ENCODE data around the gene SPOCK1.

Gene SPOCK1

DNA sequence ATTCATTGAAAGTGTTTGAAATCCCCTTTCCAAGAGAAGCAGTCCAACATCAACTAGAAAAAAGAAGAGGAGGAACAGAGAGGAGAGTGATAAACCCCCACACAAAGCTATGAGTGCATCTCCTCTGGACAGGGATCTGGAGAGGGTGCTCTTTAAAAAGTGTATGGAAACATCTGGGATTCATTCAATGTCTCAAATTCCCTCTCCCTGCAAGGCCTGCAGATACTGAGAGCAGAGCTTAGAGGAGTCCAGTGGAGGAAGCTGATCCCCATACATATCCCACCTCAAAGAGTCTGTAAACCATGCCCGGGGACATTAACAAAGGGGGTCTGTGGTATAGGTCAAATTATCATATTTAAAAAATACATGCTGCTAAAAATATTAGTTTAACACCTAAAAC, 2.2 kb downstream of the SPOCK1 start:
- in situ Hi-C loops (cut with MboI; ENCODE audit: low sequenced_read_pairs): no loop called here

DNA sequence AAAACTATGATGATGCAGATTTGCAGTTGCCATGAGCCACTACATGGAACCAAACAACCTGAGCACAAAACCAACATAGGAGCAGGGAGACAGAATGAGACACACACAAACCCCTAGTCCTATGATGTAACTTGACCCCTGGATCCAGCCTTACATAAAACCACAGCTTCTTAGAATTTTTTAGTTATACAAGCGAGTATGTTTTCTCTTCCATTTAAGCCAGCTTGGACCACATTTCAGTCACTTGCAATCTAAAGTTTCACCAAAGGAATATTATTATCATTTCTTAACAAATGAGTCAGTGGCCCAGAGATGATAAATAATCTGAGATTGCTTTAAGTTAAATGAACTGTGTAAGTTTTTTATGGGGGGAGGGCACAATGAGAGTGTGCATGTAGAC, 6.8 kb downstream of the SPOCK1 start:
- in situ Hi-C loops (cut with MboI; ENCODE audit: low sequenced_read_pairs): no loop called here

GRCh38 chr5:137491121-137491520, 8.0 kb downstream of the SPOCK1 start:
- in situ Hi-C loops (cut with MboI; ENCODE audit: low sequenced_read_pairs): no loop called here

- in situ Hi-C loops (cut with MboI; ENCODE audit: low sequenced_read_pairs): no loop called here
Measured at GRCh38 chr5:137490591-137490990, 8.5 kb downstream of the SPOCK1 start.

- in situ Hi-C loops (cut with MboI; ENCODE audit: low sequenced_read_pairs): no loop called here
Measured at GRCh38 chr5:137488974-137489373, 10.2 kb downstream of the SPOCK1 start.

GRCh38 chr5:137488516-137488915, 10.6 kb downstream of the SPOCK1 start:
- in situ Hi-C loops (cut with MboI; ENCODE audit: low sequenced_read_pairs): no loop called here

DNA sequence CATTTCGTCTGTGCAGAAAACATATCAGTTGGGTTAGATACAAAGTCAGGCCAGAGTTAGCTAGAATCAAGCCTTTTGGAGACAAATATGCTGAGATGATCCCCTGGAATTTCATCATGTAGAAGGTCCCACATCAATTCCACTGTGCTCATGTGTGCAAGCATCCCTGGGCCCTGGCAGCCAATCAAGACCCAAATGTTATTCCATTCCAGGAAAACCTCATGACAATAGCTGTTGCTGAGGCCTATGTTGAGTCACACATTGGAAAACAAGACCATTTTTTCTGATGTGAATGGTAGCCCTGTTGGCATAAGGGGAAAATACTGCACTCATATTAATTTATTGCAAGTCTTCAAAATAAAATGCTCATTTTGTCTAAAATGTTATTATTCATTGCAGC, 11.5 kb downstream of the SPOCK1 start:
- in situ Hi-C loops (cut with MboI; ENCODE audit: low sequenced_read_pairs): no loop called here

- in situ Hi-C loops (cut with MboI; ENCODE audit: low sequenced_read_pairs): no loop called here
Measured at GRCh38 chr5:137486707-137487106, 12.4 kb downstream of the SPOCK1 start.

GRCh38 chr5:137481596-137481995, 17.5 kb downstream of the SPOCK1 start:
- in situ Hi-C loops (cut with MboI; ENCODE audit: low sequenced_read_pairs): no loop called here

DNA sequence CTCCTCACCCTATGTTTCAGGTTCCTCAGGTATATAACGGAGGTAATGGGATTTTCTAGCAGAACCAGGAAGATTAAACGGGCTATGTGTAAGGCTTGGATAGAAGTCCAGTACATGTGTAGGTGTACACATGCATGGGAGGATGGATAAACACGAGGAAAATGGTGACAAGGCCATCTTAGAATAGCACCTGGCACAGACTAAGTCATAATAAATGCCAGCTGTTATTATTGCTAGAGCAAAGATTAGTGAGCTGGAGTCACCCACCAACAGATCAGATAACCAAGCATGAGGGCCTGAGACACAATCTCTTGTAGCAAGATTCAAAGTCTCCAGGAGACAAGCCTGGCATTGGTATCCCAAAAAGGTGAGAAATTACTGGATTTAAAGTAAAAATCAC, 21.1 kb downstream of the SPOCK1 start:
- in situ Hi-C loops (cut with MboI; ENCODE audit: low sequenced_read_pairs): no loop called here

DNA sequence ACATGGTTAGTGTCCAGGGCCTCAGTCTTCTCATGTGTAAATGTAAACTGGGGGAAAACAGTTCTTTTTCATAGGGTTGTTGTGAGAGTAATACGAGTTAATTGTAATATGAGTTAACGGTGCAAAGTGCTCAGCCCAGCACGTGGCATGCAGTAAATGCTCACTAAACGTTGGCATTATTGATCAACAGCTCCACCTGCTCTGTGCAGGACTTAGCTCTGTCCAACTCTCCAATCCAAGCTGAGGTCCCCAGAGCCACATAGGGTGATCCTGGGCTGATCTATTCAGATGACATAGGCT, 28.3 kb downstream of the SPOCK1 start:
- in situ Hi-C loops (cut with MboI; ENCODE audit: low sequenced_read_pairs): no loop called here

DNA sequence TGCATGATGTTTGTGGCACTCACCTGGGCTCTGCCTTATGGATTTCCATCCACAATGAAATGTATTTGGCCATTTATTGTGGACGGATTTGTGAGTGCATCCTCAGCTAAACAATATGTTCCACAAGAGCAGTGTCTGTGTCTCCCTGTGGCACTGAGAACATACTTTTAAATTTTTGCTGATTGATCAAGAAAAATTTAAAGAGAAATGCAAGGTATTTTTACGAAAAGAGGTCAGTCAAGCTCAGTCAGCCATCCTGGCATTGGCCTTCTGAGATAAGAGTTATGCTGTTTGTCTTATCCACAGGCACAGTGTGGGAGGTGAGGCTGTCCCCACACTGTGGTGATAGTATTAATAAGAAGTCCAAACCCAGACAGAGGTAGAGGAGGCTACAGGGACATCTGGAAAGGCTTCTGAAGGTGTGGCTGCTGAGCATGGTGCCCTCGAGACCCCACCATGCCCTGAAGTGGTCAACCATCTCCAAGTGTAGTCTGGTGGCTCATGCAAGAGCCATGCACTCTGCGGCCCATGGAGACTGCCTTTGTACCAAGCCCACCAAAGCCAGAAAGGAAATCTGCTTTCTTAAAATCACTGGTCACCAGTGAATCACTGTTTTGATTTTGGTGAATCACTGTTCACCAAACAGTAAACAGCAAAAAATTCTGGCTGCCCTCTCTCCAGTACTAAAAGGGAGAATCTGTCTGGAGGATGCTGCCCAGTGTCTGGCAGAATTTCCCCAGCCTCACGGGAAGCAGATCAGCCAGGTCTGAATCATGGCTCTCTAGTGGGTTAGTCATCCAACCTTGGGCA, 28.8 kb downstream of the SPOCK1 start:
- in situ Hi-C loops (cut with MboI; ENCODE audit: low sequenced_read_pairs): no loop called here

DNA sequence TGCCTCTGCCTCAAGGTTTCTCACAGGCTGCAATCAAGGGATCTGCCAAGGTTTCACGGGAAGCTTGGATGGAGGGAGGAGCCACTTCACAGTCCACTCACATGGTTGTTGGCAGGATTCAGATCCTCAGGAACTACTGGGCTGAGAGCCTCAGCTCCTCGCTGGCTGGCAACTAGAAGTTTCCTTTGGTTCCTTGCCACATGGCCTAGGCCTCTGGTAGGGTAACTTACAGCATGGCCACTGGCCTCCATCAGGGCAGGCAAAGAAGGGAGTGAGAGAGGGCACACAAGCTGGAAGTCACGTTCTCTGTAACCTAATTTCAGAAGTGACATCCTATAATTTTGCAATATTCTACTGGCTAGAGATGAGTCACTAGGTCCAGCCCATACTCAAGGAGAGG, 32.2 kb downstream of the SPOCK1 start:
- in situ Hi-C loops (cut with MboI; ENCODE audit: low sequenced_read_pairs): no loop called here

GRCh38 chr5:137465930-137466329, 33.2 kb downstream of the SPOCK1 start:
- in situ Hi-C loops (cut with MboI; ENCODE audit: low sequenced_read_pairs): no loop called here

DNA sequence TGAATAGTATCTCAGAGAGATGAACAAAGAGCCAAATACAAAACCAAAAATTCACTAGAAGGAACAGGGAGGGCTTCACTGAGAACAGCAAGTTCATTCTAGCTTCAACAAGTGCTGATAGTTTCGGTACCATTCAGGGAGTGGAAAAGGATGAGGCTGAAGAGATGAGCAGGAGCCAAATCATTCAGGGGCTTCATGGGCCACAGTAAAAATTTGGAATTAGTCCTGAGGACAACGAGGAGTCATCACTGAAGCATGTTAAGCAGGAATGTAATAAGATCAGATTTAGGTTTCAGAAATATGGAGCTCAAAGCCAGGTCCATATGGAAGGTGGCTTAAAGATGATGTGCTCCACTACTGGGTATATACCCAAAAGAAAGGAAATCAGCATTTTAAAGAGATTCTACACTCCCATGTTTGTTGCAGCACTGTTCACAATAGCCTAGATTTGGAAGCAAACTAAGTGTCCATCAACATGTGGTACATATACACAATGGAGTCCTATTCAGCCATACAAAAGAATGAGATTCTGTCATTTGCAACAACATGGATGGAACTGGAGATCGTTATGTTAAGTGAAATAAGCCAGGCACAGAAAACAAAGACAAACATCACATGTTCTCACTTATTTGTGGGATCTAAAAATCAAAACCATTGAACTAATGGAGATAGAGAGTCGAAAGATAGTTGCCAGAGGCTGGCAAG, 36.2 kb downstream of the SPOCK1 start:
- in situ Hi-C loops (cut with MboI; ENCODE audit: low sequenced_read_pairs): no loop called here

GRCh38 chr5:137462265-137462590, 36.9 kb downstream of the SPOCK1 start:
- in situ Hi-C loops (cut with MboI; ENCODE audit: low sequenced_read_pairs): no loop called here

DNA sequence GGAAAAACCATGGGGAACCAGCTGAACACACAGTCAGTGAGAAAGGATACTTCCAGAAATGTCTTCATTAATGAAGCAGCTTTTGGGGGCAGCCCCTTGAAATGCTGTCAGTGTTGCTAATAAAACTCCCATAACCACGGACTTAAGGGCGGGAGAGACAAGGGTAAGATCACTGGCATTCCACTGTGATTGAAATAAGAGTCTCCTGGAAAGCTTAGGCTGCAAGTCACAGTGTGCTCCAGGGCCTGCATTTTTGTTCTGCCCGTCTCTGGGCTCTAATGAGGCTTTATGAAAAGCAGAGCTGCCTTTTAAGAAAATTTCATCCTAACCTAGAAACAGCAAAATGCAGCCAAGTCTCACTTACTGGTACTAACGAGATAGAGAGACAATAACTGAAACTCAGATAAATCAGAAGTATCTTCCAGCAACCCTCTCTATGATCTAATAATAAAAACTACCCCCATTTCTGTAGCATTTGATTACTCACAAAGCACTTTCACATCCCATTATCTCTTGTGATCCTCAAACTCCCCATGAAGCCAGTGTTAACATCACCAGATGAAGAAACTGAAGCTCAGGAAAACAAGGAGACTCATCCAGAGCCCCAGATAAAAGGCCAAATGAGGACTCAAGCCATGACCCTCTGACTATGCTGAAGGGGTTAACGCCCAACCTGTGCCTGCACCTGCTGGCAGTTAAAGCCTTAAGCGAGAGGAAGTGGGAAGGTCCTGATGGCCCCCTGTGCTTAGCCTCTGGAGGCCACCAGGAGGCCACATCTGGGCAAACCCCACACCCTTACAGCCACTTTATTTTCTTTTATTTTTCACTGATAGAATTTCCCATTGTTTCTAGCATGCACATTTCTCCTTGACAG, 37.5 kb downstream of the SPOCK1 start:
- in situ Hi-C loops (cut with MboI; ENCODE audit: low sequenced_read_pairs): no loop called here

- in situ Hi-C loops (cut with MboI; ENCODE audit: low sequenced_read_pairs): no loop called here
Measured at GRCh38 chr5:137454671-137455070, 44.5 kb downstream of the SPOCK1 start.

DNA sequence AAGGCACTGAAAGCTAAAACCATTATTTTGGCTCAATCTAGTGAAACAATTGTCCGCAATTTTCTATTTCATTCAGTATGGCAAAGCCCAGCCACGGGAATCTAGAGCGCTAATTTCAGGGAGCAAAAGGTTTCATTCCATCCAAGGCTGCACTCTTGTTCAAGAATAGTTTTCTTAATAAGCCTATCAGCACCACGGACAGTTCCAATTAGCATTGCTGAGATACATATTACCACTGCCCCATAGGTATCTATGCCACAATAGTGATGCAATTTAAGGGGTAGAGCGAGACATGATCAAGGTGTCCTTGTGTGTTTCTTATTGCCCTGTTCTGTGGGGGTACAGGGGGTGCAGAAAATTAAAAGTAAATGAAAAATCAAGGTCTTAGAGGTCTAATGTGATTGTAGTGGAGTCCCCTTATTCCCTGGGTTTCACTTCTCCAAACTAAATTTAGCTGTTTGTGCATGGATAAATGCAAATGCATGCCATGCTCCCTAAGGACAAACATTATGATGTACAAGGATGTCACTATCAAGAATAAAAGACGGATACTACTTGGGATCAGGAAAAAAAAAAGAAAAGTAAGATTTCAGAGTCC, 45.5 kb downstream of the SPOCK1 start:
- in situ Hi-C loops (cut with MboI; ENCODE audit: low sequenced_read_pairs): no loop called here

- in situ Hi-C loops (cut with MboI; ENCODE audit: low sequenced_read_pairs): no loop called here
Measured at GRCh38 chr5:137450759-137451158, 48.4 kb downstream of the SPOCK1 start.

DNA sequence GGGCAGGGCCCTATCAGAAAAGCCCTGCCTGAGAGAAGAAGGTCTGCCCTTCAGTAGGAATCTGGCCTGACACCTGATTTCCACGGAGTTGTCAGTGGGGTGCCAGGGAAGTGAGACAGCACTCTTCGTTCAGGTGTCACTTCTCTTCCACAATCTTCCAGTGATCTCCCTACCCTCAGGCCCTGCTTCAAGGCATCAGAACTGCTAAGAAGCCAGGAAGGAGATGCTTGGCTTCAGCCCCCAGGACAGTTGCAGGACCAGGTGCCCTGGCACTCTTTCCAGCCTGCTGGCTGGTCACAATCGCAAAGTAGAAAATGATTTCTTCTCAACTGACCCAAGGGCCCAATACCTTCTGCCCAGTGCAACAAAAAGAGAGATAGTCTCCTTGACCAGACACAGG, 50.3 kb downstream of the SPOCK1 start:
- in situ Hi-C loops (cut with MboI; ENCODE audit: low sequenced_read_pairs): no loop called here

Measured in HL-60/S4 treated with phorbol 12-myristate 13-acetate at 8.2 ng/mL for 4 days and 3 days (cell line).